ENCODE results near the gene UTP4.

The UTP4 gene

GRCh38 chr16:69132424-69133252 is at the start of gene UTP4, which contains the start of gene CHTF8:
Gene UTP4, plus strand, starts transcription at chr16:69132649. Its CDS starts 811 bp downstream, at chr16:69133460.
Gene CHTF8, minus strand, starts transcription at chr16:69132588. Its CDS starts 11,130 bp downstream, at chr16:69121458.
- DNase-seq, result peak; percentile 93

DNA sequence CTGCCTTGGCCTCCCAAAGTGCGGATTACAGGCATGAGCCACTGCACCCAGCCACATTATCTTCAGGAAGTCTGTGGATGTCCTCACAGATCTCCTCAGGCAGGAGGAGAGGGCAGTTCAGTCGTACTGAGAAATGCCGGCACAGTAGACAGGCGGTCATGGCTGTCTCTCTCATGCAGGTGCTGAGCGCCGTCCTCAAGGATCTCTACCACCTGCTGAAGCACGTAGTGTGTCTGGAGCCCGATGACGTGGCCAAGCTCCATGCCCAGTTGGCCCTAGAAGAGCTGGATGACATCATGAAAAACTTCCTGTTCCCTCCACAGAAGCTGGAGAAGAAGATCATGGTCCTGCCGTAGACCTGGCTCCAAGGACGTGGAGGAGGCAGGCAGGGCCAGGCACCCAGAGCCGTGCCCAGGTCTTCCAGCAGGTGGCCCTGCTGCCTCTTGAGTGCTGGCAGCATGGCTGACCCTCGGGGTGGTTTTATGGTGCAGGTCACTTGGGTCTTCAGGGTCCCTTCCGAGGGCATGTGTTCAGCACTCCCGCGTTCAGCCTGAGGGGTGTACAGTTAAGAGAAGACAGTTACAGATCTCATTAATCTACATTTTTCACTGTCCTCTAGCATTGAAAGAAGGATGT is 49.0 kb upstream of the UTP4 start:
- DNase-seq, result no peak

GRCh38 chr16:69084289-69084688 is 48.2 kb upstream of the UTP4 start:
- DNase-seq, result no peak

GRCh38 chr16:69085032-69085695 is 47.3 kb upstream of the UTP4 start:
- no peak for DNase-seq

DNA sequence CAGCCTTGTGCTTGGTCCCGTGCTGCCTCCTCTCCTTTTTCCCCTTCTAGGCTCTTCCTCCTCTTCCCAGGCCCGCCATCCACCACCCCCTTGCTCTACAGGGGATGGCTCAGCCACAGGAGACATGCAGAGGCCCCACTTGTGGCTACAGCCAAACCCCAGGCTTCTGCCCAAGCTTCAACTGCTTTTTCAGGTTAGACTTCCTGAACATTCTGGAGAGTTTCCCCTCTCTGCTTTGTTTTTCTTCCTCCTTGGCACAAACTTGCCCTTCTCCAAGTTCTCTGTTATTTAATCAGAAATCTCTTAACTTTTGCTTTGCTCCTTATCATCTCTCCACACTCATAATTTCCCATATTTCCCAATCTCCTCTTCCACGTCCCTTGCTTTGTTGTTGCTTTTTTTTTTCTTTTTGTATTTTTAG is 45.3 kb upstream of the UTP4 start:
- DNase-seq, result no peak

DNA sequence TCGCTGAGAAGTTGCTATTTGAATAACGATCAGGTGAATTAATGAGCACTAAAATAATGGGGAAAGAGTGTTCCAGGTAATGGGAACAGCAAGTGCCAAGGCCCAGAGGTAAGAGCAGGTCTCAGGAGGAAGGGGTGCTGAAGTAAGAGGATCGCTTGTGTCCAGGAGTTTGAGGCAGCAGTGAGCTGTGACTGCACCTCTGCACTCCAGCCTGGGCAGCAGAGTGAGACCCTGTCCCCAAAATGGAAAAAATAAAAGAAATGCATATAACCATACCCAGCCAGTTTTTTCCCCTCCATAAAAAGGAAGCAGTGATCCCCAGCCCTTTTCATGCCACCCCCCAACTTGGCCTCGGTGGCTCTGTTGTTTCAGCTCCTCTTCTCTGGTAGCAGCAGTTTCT is 43.8 kb upstream of the UTP4 start:
- no peak for DNase-seq

DNA sequence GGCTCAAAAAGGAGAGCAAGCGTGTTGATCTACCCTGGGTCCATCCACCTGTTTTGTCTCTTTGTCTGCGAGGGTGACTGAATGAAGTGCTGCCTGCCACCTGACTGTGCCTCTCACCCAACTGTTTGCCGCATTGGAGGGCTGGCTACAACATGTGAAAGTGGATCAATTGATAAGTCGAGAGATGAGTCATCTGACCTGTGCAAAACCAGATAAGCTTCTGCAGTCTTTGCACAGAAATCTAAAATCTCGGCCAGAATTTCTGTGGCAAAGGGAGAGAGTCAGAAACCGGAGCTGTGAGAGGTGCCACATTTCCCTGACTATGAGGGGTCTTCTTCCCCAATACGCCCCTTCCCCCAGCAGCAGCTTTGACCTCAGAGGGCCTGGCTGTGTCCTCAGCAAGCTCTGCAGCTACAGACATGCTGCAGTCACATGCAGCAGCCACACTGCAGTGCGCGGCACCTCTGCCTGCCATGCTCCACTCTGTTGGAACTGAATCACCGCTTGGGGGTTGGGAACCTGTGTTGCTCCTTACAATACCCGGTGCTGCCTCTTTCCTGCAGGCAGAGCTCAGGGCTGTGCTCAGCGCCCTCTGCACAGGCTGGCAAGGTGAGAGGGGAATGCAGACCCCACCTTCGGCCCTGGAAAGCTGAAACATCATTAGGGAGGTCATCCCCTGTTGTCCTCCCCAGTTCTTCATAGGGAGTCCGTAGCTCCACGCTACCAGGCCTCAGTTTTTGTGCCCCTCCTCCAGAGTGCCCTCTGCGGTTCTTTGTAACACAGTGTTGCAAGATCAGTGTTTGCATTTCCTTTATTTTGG is 43.1 kb upstream of the UTP4 start:
- DNase-seq, result peak; percentile 63

GRCh38 chr16:69093974-69094373 is 38.5 kb upstream of the UTP4 start:
- DNase-seq, result no peak

- no peak for DNase-seq
Observed at GRCh38 chr16:69094501-69094900, 37.9 kb upstream of the UTP4 start.

GRCh38 chr16:69095193-69095592 is 37.3 kb upstream of the UTP4 start:
- DNase-seq, result no peak

DNA sequence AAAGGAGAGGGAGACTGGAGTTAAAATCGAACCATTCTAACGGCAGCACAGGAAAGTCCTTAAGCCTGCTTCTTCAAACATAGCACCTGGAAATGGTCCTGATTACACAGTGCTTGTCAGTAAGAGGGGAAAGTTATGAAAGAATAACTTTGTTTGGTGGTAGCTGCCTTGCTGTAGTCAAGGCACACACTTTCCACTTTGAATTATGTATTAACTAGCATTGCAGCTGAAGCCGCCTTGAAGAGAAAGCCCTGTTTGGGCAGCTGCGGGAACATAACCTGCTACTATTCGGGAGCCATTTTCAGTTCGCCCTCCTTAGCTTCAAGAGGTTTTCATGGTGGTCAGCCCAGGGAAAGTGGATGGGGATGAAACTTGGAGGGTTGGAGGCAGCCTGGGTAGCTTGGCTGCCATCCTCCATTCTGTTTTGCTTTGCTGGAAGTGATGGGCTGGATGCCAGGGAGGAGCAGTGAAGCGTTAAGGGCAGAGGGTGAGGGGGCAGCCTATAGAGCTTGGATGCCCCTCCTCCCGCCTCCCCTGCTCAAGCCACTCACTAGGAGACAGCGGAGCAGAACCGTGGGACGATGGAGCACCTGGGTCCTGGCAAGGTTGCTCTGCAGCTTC is 32.3 kb upstream of the UTP4 start:
- DNase-seq, result no peak

- peak; percentile 74 for DNase-seq
Observed at GRCh38 chr16:69105501-69106361, 26.7 kb upstream of the UTP4 start, which contains the start of gene HAS3. Gene HAS3, plus strand, starts transcription at chr16:69105653. Its CDS starts 3,743 bp downstream, at chr16:69109396.

DNA sequence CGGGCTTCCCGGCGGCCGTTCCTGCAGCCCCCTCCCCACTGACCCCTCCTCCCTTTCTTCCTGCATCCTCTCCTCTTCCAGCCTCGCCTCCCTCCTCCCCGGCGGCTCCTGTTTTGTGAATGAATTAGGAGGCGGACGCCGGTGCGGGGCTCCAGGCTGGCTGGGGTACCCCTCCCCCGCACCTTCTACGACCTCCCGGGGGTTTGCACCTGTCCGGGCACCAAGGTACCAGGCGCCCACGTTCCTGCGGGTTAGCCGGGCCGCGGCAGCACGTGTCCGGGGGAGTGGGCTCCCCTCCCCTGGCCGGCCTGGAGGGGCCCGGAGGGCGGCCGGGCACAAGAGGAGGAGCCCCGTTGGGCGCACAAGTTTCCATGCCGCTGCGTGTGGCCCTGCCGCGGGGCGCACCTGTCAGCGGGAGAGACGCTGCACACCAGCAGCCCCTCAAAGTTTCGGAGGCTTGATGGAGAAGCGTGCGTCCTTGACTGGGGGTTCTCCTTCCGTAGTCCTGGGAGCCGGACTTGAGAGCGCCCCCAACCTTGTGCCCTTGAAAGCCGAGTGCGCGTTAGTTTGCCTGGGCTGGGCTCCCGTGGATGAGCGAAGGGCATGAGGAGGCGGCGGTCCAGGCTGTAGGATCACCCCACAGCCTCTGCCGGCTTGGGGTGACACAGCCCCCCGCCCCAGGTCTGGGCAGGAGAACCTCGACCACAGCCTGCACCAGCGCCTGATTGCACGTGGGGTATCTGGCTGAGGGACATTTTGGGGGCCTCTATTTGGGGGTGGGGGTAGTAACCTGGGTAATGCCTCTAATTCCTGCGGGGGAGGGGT is 25.7 kb upstream of the UTP4 start:
- DNase-seq, result peak; percentile 58

GRCh38 chr16:69107316-69107962 is 25.0 kb upstream of the UTP4 start:
- no peak for DNase-seq

DNA sequence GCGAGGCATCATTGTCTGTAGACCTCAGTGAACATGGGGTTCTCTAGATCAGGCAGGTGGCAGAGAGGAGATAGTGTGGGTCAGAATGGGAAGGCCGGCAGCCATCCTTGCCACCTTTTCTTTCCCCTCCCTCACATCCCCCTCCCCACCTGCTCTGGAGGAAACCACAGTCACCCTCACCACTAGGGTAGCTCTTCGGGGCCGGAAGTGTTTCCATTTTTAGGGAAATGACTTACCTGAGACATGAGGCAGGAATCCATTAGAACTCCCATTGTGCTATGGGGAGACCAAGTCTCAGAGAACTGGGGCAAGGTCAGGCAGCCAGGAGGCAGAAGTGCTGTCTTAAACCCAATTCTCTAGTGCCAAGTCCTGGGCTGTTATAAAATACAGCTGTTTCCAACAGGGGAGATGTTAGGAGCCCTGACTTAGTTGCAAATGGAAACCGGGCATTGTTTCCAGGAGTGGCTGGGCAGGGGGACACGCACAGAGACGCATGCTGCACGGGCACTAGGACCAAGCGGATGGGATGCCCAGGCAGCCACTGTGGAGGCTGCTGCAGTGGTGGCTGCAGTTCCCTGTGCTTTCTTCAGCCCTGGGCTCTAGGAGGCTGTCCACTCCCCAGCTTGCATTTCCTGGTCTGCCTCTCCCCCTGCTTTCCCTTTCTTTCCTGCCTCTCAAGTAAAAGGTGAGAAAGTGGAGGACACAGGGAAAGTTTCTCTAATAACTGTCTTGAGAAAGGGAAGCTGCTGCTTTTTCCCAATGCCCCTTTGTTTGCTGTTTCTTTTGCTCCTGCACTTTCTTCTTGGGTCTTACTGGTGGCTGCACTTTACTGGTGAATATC is 24.2 kb upstream of the UTP4 start:
- DNase-seq, result no peak

DNA sequence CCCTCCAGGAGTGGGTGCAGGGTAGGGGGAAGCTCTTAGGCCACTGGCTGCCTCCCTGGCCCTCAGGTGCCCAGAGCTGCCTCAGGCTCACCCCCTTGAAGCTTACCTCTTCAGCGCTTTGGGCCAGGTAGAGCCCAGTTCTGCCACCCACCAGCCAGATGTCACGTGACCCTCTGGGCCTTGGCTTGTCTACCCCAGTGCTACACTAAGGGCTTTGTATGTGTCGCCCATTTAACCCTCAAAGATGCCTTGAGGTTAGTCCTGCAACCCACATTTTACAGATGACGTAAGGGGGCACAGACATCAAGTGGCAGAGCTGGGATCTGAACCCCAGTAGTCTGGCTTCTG is 23.6 kb upstream of the UTP4 start:
- no peak for DNase-seq

GRCh38 chr16:69109486-69110270 is 22.8 kb upstream of the UTP4 start:
- no peak for DNase-seq

DNA sequence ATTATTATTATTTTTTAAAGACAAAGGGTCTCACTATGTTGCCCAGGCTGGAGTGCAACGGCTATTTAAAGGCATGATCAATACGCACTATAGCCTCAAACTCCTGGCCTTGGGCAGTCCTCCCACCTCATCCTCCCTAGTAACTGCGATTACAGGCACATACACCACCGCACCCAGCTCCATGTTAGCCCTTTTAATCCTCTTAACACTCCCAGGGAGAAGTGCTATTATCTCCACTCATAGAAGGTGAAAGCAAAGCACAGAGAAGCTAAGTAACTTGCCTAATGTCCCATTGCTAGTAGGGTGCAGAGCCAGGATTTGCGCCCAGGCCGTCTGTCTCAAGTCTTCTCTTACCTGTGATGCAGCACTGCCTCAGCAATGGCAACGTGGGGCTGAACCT is 22.0 kb upstream of the UTP4 start:
- DNase-seq, result no peak
